ENCODE data around the gene PHGDH.
A peak's percentile ranks its signal among the peaks of the same experiment; 100 is the strongest.
"Not testable (repeated sequence)": the region's sequence is repeated elsewhere in the genome, so short reads cannot be mapped to it uniquely, and the experiment has no call there.

The PHGDH gene

DNA sequence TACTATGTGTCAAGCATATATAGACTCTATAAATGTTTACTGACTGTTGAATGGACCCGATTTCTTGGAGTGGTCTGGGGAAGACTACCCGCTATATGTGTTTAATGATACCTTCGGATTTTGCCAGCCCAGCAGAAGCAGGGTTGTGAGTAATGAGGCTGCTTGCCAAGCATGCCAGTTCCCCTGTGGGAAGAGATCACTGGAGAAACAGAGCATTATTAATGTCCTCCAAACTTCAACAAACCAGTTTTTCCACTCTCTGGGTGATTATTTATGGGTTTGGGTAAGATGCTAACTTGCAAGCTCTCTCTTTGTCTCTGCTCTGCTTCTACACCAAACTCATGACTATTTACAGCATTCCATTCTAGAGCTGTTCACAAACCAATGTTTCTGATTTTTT lies 25.1 kb upstream of the PHGDH start:
- no peaks in the 10 kb centered on the region for H3K27me3 Mint-ChIP-seq (ENCODE audit: low read depth, poor library complexity)
- no peaks in the 10 kb centered on the region for H3K36me3 Mint-ChIP-seq (ENCODE audit: low read depth)
- TF ChIP-seq, protein P1, sequence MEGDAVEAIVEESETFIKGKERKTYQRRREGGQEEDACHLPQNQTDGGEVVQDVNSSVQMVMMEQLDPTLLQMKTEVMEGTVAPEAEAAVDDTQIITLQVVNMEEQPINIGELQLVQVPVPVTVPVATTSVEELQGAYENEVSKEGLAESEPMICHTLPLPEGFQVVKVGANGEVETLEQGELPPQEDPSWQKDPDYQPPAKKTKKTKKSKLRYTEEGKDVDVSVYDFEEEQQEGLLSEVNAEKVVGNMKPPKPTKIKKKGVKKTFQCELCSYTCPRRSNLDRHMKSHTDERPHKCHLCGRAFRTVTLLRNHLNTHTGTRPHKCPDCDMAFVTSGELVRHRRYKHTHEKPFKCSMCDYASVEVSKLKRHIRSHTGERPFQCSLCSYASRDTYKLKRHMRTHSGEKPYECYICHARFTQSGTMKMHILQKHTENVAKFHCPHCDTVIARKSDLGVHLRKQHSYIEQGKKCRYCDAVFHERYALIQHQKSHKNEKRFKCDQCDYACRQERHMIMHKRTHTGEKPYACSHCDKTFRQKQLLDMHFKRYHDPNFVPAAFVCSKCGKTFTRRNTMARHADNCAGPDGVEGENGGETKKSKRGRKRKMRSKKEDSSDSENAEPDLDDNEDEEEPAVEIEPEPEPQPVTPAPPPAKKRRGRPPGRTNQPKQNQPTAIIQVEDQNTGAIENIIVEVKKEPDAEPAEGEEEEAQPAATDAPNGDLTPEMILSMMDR (IDR thresholded peaks at IDR 0.05): no peak
- H3K27ac Mint-ChIP-seq: no peak overlapping the region
- H3K4me1 Mint-ChIP-seq: no peaks in the 10 kb centered on the region
- H3K4me3 Mint-ChIP-seq: no peak overlapping the region
- no peak for DNase-seq
- peaks cover 2% of the 10 kb centered on the region for H3K9me3 Mint-ChIP-seq

DNA sequence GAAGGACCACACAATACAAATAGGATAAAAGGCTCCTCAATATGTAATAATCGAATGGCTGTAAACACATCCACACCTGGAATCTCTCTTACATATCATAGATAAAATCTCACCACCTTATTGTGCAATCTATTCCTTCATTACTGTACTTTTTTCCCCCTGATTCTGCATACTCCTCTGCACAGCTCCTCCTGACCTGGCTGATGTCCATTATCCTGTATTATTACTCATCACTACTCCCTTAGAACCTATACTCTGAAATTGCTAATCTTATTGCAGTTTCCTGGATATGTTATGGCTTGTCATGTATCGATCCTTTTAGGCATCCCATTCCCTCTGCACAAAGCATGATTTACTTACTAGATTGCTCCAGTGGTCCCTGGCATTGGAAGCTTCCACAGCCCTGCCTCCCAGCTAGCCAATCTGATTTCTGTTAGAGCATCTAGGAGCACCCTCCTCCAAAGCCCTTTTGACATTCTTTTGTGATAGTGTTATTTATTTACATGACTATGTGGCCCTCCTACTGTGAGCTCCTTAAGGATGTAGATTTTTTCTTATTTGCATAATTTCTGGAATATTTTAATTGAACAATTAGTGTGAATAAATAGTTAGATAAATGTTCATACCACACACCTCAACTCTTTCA lies 24.2 kb upstream of the PHGDH start:
- no peak overlapping the region for H3K27ac Mint-ChIP-seq

DNA sequence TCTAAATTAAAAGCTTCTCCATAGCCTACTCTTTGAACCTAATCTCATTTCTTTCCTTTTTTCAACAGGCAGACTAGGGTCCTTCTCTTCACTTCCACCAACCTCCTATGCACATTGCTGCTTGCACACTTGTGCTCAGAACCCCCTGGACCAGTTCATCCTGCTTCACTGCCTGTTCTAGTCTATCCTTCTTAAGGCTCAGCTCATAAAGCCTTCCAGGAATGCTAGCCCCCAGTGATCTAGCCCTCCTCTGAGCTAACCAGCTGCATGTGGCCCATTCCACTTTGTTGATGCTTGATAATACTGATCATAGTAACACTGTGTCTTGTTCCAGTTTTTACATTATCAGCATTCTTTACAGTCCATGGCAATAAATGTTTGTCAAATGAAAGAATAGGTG lies 22.9 kb upstream of the PHGDH start:
- TF ChIP-seq, protein P1 (IDR thresholded peaks at IDR 0.05): no peak
- H3K27ac Mint-ChIP-seq: no peak overlapping the region
- H3K4me1 Mint-ChIP-seq: no peaks in the 10 kb centered on the region
- H3K9me3 Mint-ChIP-seq: peaks cover 21% of the 10 kb centered on the region
- no peak for DNase-seq
- H3K4me3 Mint-ChIP-seq: no peak overlapping the region
- H3K36me3 Mint-ChIP-seq (ENCODE audit: low read depth): no peaks in the 10 kb centered on the region
- H3K27me3 Mint-ChIP-seq (ENCODE audit: low read depth, poor library complexity): no peaks in the 10 kb centered on the region

More for the DNA sequence above, 24.2 kb upstream of the PHGDH start:
- TF ChIP-seq, protein P1 (IDR thresholded peaks at IDR 0.05): no peak
- H3K27me3 Mint-ChIP-seq (ENCODE audit: low read depth, poor library complexity): no peaks in the 10 kb centered on the region
- no peaks in the 10 kb centered on the region for H3K4me1 Mint-ChIP-seq
- no peaks in the 10 kb centered on the region for H3K36me3 Mint-ChIP-seq (ENCODE audit: low read depth)
- peaks cover 11% of the 10 kb centered on the region for H3K9me3 Mint-ChIP-seq
- no peak for DNase-seq
- H3K4me3 Mint-ChIP-seq: no peak overlapping the region

DNA sequence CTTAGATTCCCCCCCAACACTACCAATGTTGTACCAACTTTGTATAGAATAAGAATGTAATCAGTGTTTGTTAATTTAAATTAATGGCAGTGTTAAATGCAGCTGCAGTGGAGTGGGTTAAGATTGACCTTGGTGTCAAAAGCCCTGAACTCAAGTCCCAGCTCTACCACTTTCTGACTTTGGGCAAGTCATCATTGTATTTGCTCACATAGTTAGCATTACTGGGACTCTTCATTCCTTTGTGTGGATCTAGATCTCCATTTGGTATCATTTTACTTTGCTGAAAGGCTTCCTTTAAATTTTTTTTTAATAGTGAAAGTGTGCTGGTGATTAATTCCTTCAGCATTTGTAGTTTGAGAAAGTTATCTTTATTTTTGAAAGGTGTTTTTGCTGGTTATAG lies 22.2 kb upstream of the PHGDH start:
- H3K27ac Mint-ChIP-seq: no peak overlapping the region
- no peaks in the 10 kb centered on the region for H3K4me1 Mint-ChIP-seq
- H3K27me3 Mint-ChIP-seq (ENCODE audit: low read depth, poor library complexity): peaks cover 3% of the 10 kb centered on the region
- H3K9me3 Mint-ChIP-seq: peaks cover 27% of the 10 kb centered on the region
- H3K36me3 Mint-ChIP-seq (ENCODE audit: low read depth): no peaks in the 10 kb centered on the region
- H3K4me3 Mint-ChIP-seq: no peak overlapping the region
- no peak for DNase-seq
- TF ChIP-seq, protein P1 (IDR thresholded peaks at IDR 0.05): no peak

DNA sequence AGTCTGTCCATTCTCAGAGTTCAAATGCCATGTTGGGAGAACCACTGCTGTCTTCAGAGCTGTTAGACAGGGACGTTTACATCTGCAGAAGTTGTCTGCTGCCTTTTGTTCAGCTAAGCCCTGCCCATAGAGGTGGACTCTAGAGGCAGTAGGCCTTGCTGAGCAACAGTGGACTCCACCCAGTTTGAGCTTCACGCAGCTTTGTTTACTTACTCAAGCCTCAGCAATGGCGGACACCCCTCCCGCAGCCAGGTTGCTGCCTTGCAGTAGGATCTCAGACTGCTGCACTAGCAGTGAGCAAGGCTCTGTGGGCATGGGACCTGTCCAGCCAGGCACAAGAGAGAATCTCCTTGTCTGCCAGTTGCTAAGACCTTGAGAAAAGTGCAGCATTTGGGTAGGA lies 14.9 kb upstream of the PHGDH start:
- H3K4me1 Mint-ChIP-seq: peaks cover 12% of the 10 kb centered on the region

DNA sequence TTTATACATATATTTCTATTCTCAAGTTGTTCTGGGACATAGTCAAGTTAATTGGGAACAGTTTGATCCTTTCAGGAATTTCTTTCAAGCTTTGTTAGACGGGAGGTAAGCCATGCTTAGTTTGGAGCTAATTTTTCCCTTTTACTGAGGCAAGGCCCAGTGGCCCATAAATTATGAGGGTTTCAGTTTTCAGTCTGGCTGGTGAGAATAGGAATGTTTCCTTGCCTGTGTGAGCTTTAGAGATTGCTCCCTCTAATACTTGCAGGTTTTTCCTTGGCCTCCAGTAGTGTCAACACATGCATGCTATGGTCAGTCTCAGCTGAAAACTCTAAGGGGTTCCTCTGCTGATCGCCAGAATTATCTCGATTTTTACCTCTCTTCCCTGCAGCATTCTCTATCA lies 14.1 kb upstream of the PHGDH start:
- no peak for DNase-seq
- H3K9me3 Mint-ChIP-seq: peaks cover 51% of the 10 kb centered on the region

More for the DNA sequence above, 14.9 kb upstream of the PHGDH start:
- peaks cover 51% of the 10 kb centered on the region for H3K9me3 Mint-ChIP-seq
- H3K27ac Mint-ChIP-seq; H3K36me3 Mint-ChIP-seq (ENCODE audit: low read depth); DNase-seq; H3K27me3 Mint-ChIP-seq (ENCODE audit: low read depth, poor library complexity); H3K4me3 Mint-ChIP-seq: not testable (repeated sequence)

More for the DNA sequence above, 14.1 kb upstream of the PHGDH start:
- Mint-ChIP-seq H3K27ac (peak overlapping the region; percentile 82), H3K4me1 (peaks cover 12% of the 10 kb centered on the region), H3K27me3 (ENCODE audit: low read depth, poor library complexity) (peaks cover 6% of the 10 kb centered on the region), H3K36me3 (ENCODE audit: low read depth) (peaks cover 14% of the 10 kb centered on the region), H3K4me3 (no peak overlapping the region)
- TF ChIP-seq, protein P1 (IDR thresholded peaks at IDR 0.05): no peak

All from nephron progenitor cell (in vitro differentiated cells).